Limb (tissue), 2 donors: ENCODE data around the gene CFAP99.
"Not testable (repeated sequence)": the region's sequence is repeated elsewhere in the genome, so short reads cannot be mapped to it uniquely, and the experiment has no call there.

ENCODE experiments used
- DNase-seq, 2 donors: peaks; one replicate each; pipeline ENCODE4 v3.0.0-alpha.2; 2016; ENCODE audit errors: extremely low spot score in 2 of 2

The CFAP99 gene

GRCh38 chr4:2446656-2447564, 28.2 kb downstream of the CFAP99 start:
- no peak for DNase-seq

- no peak for DNase-seq
Measured at GRCh38 chr4:2448589-2448988, 29.8 kb downstream of the CFAP99 start.

GRCh38 chr4:2449051-2449450, 30.3 kb downstream of the CFAP99 start:
- no peak for DNase-seq

- no peak for DNase-seq
Measured at GRCh38 chr4:2449511-2450392, 31.0 kb downstream of the CFAP99 start.

- DNase-seq: no peak
Measured at GRCh38 chr4:2450394-2451035, 31.8 kb downstream of the CFAP99 start.

- DNase-seq: peak in 1 of 2 donors; percentile 18
Measured at GRCh38 chr4:2451036-2451520, 32.3 kb downstream of the CFAP99 start.

GRCh38 chr4:2451821-2452785, 33.3 kb downstream of the CFAP99 start:
- DNase-seq: no peak

- no peak for DNase-seq
Measured at GRCh38 chr4:2457481-2458295, 38.9 kb downstream of the CFAP99 start.

- peak in 1 of 2 donors; percentile 32 for DNase-seq
Measured at GRCh38 chr4:2458546-2459491, 40.1 kb downstream of the CFAP99 start.

GRCh38 chr4:2459589-2460349, 41.0 kb downstream of the CFAP99 start:
- DNase-seq: no peak

GRCh38 chr4:2461246-2461960, 42.6 kb downstream of the CFAP99 start:
- DNase-seq: peak in 1 of 2 donors; percentile 19

- DNase-seq: peak; percentile 82 to 83
Measured at GRCh38 chr4:2462218-2462991, 43.6 kb downstream of the CFAP99 start.

- DNase-seq: no peak
Measured at GRCh38 chr4:2462992-2463762, 44.4 kb downstream of the CFAP99 start.

- no peak for DNase-seq
Measured at GRCh38 chr4:2465032-2465431, 46.3 kb downstream of the CFAP99 start.

GRCh38 chr4:2465544-2465943, 46.8 kb downstream of the CFAP99 start:
- DNase-seq: not testable (repeated sequence)
